Karpas-422 (cell line): ENCODE results near the gene AQR. TPM values are rescaled to one million over a fixed set of nuclear protein-coding genes. Genes with fewer than 3 reads are reported as not detected.

Source experiments
- DNase-seq: peaks from one replicate; pipeline ENCODE4 v3.0.0-alpha.2; 2015
- H2AFZ ChIP-seq: fragments of 200-600 bp; sonication (generic); 2 replicates; pipeline ENCODE4 v1.6.1; 2014; ENCODE audit warnings: antibody characterized with exemption, low read length, mixed read lengths
- H3K27ac ChIP-seq: fragments of 200-600 bp; sonication (generic); 2 replicates; pipeline ENCODE4 v1.5.1; 2014; ENCODE audit warnings: mild to moderate bottlenecking, low read length, moderate library complexity
- H3K27me3 ChIP-seq: fragments of 200-600 bp; sonication (generic); 2 replicates; pipeline ENCODE4 v1.6.1; 2014; ENCODE audit warnings: low read length, mixed read lengths
- H3K36me3 ChIP-seq: fragments of 200-600 bp; sonication (generic); 2 replicates; pipeline ENCODE4 v1.6.1; 2014; ENCODE audit warnings: low read length, mixed read lengths; ENCODE audit not compliant: insufficient read depth
- H3K4me1 ChIP-seq: fragments of 200-600 bp; sonication (generic); 2 replicates; pipeline ENCODE4 v1.6.1; 2014; ENCODE audit warnings: mild to moderate bottlenecking, low read length, mixed read lengths
- H3K4me2 ChIP-seq: fragments of 200-600 bp; sonication (generic); 2 replicates; pipeline ENCODE4 v1.6.1; 2014; ENCODE audit warnings: low read length, low read depth, mild to moderate bottlenecking; ENCODE audit not compliant: poor library complexity, severe bottlenecking
- H3K4me3 ChIP-seq: fragments of 200-600 bp; sonication (generic); 2 replicates; pipeline ENCODE4 v1.5.1; 2014; ENCODE audit warnings: mild to moderate bottlenecking, antibody characterized with exemption, low read length, mixed read lengths
- H3K79me2 ChIP-seq: fragments of 200-600 bp; sonication (generic); 2 replicates; pipeline ENCODE4 v1.6.1; 2014; ENCODE audit warnings: mild to moderate bottlenecking, low read length, mixed read lengths
- H3K9ac ChIP-seq: fragments of 200-600 bp; sonication (generic); 2 replicates; pipeline ENCODE4 v1.6.0; 2014; ENCODE audit warnings: low read length
- H3K9me2 ChIP-seq: fragments of 200-600 bp; sonication (generic), shearing (Covaris generic); replicated peaks from 2 replicates; pipeline ENCODE4 v1.6.0; 2014; ENCODE audit warnings: mild to moderate bottlenecking, low read length, moderate library complexity; ENCODE audit not compliant: insufficient read depth
- H3K9me3 ChIP-seq: fragments of 300-700, 200-600 bp; sonication (generic); 2 replicates; pipeline ENCODE4 v1.6.1; 2014; ENCODE audit warnings: low read length, mixed read lengths
- H4K20me1 ChIP-seq: fragments of 200-600 bp; sonication (generic); 2 replicates; pipeline ENCODE4 v1.6.1; 2014; ENCODE audit warnings: mild to moderate bottlenecking, antibody characterized with exemption, low read length, low read depth; ENCODE audit not compliant: insufficient read depth
- total RNA-seq: library from RNA; depleted of rRNA; stranded (reverse); fragments of >200 nt; shearing (Covaris generic); gene quantifications from 2 replicates; pipeline ENCODE4 v1.2.3, GENCODE V29; 2014; ENCODE audit warnings: low replicate concordance

The AQR gene
- total RNA-seq, 1 experiment from 2014 or later, result 51.4 TPM

- Histone ChIP-seq H3K9ac (no peak overlapping the region), H3K27ac (peak overlapping the region; percentile 66), H3K4me2 (no peak overlapping the region), H3K79me2 (no peaks in the 10 kb centered on the region), H3K9me3 (no peaks in the 10 kb centered on the region), H3K4me1 (peaks cover 33% of the 10 kb centered on the region), H2AFZ (no peak overlapping the region), H3K4me3 (no peak overlapping the region), H3K36me3 (peaks cover 25% of the 10 kb centered on the region; the same call in 1 of the 2 replicates), H4K20me1 (no peaks in the 10 kb centered on the region), H3K27me3 (no peaks in the 10 kb centered on the region), H3K9me2 (no peaks in the 10 kb centered on the region)
- DNase-seq, result no peak
These were observed 118.5 kb downstream of the AQR start for GRCh38 chr15:34851007-34851406.

- Histone ChIP-seq H3K9ac (no peak overlapping the region), H2AFZ (no peak overlapping the region), H3K36me3 (peaks cover 17% of the 10 kb centered on the region; the same call in 1 of the 2 replicates), H3K27ac (no peak overlapping the region), H3K4me2 (no peak overlapping the region), H3K9me3 (no peaks in the 10 kb centered on the region), H4K20me1 (no peaks in the 10 kb centered on the region), H3K27me3 (no peaks in the 10 kb centered on the region), H3K4me3 (no peak overlapping the region), H3K79me2 (no peaks in the 10 kb centered on the region), H3K9me2 (no peaks in the 10 kb centered on the region), H3K4me1 (peaks cover 24% of the 10 kb centered on the region)
- DNase-seq, result no peak
These were observed 119.4 kb downstream of the AQR start for GRCh38 chr15:34850121-34850520.

- Histone ChIP-seq H3K4me3 (no peak overlapping the region), H2AFZ (no peak overlapping the region), H3K36me3 (peaks cover 10% of the 10 kb centered on the region; the same call in 1 of the 2 replicates), H3K9ac (no peak overlapping the region), H3K27me3 (no peaks in the 10 kb centered on the region), H3K27ac (no peak overlapping the region), H4K20me1 (no peaks in the 10 kb centered on the region), H3K79me2 (no peaks in the 10 kb centered on the region), H3K9me3 (no peaks in the 10 kb centered on the region), H3K9me2 (no peaks in the 10 kb centered on the region), H3K4me1 (peaks cover 24% of the 10 kb centered on the region), H3K4me2 (no peak overlapping the region)
- DNase-seq, result no peak
These were observed 120.1 kb downstream of the AQR start for GRCh38 chr15:34849364-34849959.

- H3K79me2 ChIP-seq, result no peaks in the 10 kb centered on the region
- no peak overlapping the region for H3K4me3 ChIP-seq
These were observed 121.9 kb downstream of the AQR start for GRCh38 chr15:34847598-34847997.

GRCh38 chr15:34841262-34841725 lies 128.2 kb downstream of the AQR start:
- Histone ChIP-seq H4K20me1 (no peaks in the 10 kb centered on the region), H3K4me2 (no peak overlapping the region), H3K9me2 (no peaks in the 10 kb centered on the region), H3K4me1 (peaks cover 3% of the 10 kb centered on the region; the same call in 1 of the 2 replicates), H3K27me3 (no peaks in the 10 kb centered on the region), H3K9ac (no peak overlapping the region), H3K79me2 (no peaks in the 10 kb centered on the region), H3K9me3 (no peaks in the 10 kb centered on the region), H3K27ac (no peak overlapping the region), H2AFZ (no peak overlapping the region), H3K36me3 (no peaks in the 10 kb centered on the region), H3K4me3 (no peak overlapping the region)
- DNase-seq, result no peak

More at GRCh38 chr15:34847598-34847997, 121.9 kb downstream of the AQR start:
- Histone ChIP-seq H4K20me1 (no peaks in the 10 kb centered on the region), H3K36me3 (no peaks in the 10 kb centered on the region; the same call in 1 of the 2 replicates), H3K9me3 (no peaks in the 10 kb centered on the region), H3K9ac (no peak overlapping the region), H3K4me1 (peaks cover 20% of the 10 kb centered on the region), H3K9me2 (no peaks in the 10 kb centered on the region), H3K27ac (no peak overlapping the region), H2AFZ (no peak overlapping the region), H3K4me2 (no peak overlapping the region), H3K27me3 (no peaks in the 10 kb centered on the region)
- no peak for DNase-seq

- no peaks in the 10 kb centered on the region for H3K36me3 ChIP-seq
- H3K79me2 ChIP-seq, result no peaks in the 10 kb centered on the region
- H4K20me1 ChIP-seq, result no peaks in the 10 kb centered on the region
- no peak for DNase-seq
- no peak overlapping the region for H2AFZ ChIP-seq
- no peak overlapping the region for H3K9ac ChIP-seq
- H3K4me3 ChIP-seq, result no peak overlapping the region
- peaks cover 3% of the 10 kb centered on the region; the same call in 1 of the 2 replicates for H3K4me1 ChIP-seq
- H3K4me2 ChIP-seq, result no peak overlapping the region
- no peak overlapping the region for H3K27ac ChIP-seq
- no peaks in the 10 kb centered on the region for H3K27me3 ChIP-seq
- no peaks in the 10 kb centered on the region for H3K9me3 ChIP-seq
- H3K9me2 ChIP-seq, result no peaks in the 10 kb centered on the region
These were observed 131.3 kb downstream of the AQR start for GRCh38 chr15:34838282-34838681.

- Histone ChIP-seq H4K20me1 (no peaks in the 10 kb centered on the region), H3K27ac (no peak overlapping the region), H2AFZ (no peak overlapping the region), H3K4me1 (peaks cover 3% of the 10 kb centered on the region; the same call in 1 of the 2 replicates), H3K4me3 (no peak overlapping the region), H3K27me3 (no peaks in the 10 kb centered on the region), H3K9ac (no peak overlapping the region), H3K9me3 (no peaks in the 10 kb centered on the region), H3K9me2 (no peaks in the 10 kb centered on the region), H3K4me2 (no peak overlapping the region), H3K79me2 (no peaks in the 10 kb centered on the region), H3K36me3 (no peaks in the 10 kb centered on the region)
- no peak for DNase-seq
These were observed 132.1 kb downstream of the AQR start for GRCh38 chr15:34837246-34838016.

- Histone ChIP-seq H3K9me2 (no peaks in the 10 kb centered on the region), H3K79me2 (no peaks in the 10 kb centered on the region), H3K36me3 (no peaks in the 10 kb centered on the region), H3K27ac (no peak overlapping the region), H2AFZ (no peak overlapping the region), H3K27me3 (no peaks in the 10 kb centered on the region), H3K9ac (no peak overlapping the region), H3K4me2 (no peak overlapping the region), H3K4me3 (no peak overlapping the region), H3K4me1 (no peaks in the 10 kb centered on the region), H3K9me3 (no peaks in the 10 kb centered on the region), H4K20me1 (no peaks in the 10 kb centered on the region)
- no peak for DNase-seq
These were observed 141.2 kb downstream of the AQR start for GRCh38 chr15:34828145-34828911.
